Epithelial cell of proximal tubule (primary cell): ENCODE measurements around the gene TMEM213. TPM values are rescaled to one million over a fixed set of nuclear protein-coding genes. Genes with fewer than 3 reads are reported as not detected.

Experiments used
- DNase-seq: peaks from one replicate; pipeline ENCODE4 v3.0.0-alpha.2; 2011; ENCODE audit warnings: low read depth
- H3K4me3 ChIP-seq: 2 replicates; pipeline ENCODE4 v1.5.1; 2011; ENCODE audit warnings: low read depth, mild to moderate bottlenecking, low read length
- total RNA-seq: library from RNA; depleted of rRNA; stranded (reverse); fragments of >200 nt; gene quantifications from 2 replicates; pipeline ENCODE4 v1.2.3, GENCODE V29; 2015
- TF ChIP-seq, protein P1 (sequence below): conservative IDR thresholded peaks from 2 replicates; pipeline ENCODE4 v1.5.1; 2012; ENCODE audit warnings: low read depth, mild to moderate bottlenecking, low read length

TMEM213 gene
- total RNA-seq, 1 donor from 2014 or later = not detected

DNA sequence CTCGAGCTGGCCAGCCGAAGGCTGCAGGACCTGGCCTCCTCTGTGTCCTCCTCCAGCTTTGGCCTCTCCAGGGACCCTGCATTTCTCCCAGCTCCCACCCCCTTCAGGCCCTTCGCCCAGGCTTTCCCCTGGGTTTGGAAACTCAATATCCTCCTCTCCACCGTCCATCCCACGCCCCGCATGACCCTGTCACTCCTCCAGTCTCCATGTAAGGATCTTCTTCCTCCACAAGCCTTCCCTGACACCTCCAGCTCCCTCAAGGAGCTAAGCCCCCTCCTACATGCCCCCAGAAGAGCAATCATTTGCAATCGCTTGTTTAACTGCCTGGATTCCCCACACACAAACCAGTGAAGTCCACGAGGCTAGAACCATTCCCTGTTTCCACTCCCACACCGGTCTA lies 24.6 kb upstream of the TMEM213 start:
- H3K4me3 ChIP-seq = no peak overlapping the region
- no peak for DNase-seq
- TF ChIP-seq, protein P1, sequence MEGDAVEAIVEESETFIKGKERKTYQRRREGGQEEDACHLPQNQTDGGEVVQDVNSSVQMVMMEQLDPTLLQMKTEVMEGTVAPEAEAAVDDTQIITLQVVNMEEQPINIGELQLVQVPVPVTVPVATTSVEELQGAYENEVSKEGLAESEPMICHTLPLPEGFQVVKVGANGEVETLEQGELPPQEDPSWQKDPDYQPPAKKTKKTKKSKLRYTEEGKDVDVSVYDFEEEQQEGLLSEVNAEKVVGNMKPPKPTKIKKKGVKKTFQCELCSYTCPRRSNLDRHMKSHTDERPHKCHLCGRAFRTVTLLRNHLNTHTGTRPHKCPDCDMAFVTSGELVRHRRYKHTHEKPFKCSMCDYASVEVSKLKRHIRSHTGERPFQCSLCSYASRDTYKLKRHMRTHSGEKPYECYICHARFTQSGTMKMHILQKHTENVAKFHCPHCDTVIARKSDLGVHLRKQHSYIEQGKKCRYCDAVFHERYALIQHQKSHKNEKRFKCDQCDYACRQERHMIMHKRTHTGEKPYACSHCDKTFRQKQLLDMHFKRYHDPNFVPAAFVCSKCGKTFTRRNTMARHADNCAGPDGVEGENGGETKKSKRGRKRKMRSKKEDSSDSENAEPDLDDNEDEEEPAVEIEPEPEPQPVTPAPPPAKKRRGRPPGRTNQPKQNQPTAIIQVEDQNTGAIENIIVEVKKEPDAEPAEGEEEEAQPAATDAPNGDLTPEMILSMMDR = no peak

DNA sequence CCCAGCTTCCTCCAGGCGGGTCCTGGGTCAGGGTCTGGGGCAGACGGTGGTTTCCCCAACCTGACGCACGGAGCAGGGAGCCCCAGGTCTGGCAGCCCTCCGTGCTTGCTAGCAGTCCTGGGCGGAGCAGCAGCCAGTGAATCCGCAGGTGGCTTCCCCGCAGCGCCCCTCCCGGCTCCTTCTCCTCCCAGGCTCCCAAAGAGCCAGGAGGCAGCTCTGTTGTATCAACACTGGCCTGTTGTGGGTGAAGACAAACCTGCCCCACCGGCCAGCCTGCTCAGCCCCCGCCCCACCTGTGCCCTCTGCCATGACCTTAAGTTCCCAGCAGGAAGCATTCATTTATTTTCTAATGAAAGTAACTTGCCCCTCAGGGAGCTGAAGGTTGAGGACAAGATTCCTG lies 24.0 kb upstream of the TMEM213 start:
- no peak for DNase-seq
- TF ChIP-seq, protein P1 = no peak
- no peak overlapping the region for H3K4me3 ChIP-seq

DNA sequence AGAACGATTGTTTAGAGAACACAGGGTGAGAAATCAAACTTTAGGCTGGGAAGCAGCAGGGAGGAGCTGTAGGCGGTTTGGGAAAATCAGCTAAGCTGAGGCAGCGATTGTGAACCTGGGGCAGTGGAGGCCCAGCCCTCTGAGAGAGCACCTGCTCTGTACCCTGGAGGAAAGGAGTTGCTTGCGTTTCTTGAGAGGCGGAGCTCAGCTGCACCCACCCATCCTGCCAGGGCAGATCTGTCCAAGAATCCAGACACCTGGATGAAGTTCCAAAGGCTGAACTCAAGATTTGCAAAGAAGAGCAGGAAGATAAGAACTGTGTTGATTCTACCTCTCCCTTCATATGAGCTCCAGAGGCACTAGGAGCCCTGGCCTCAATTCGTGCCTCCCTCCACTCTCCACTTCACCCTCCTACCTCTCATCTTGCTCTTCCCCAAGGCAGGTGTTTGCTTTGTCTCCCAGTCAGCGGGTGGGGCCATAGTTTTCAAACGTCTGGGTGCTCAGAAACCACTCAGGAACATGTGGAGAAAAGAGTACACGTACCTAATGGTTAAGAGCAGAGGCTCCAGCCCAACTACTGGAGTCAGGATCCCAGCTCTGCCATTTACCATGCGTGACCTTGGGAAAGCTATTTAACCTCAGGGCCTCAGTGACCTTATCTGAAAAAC lies 21.5 kb upstream of the TMEM213 start:
- TF ChIP-seq, protein P1 = no peak
- no peak for DNase-seq
- H3K4me3 ChIP-seq = no peak overlapping the region

DNA sequence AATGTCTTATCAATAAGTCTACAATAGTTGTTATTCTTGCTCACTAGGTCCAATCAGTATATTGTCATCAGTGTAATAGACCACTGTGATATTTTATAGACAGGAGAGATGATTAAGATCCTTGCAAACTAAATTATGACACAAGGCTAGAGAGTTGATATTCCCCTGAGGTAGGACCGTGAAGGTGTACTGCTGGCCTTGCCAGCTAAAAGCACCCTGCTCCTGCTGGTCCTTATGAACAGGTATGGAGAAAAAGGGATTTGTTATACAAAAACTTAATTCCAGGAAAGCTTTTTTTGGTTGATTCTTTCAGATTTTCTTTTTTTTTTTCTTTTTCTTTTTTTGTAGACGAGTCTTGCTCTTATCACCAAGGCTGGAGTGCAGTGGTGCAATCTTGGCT lies 16.8 kb upstream of the TMEM213 start:
- TF ChIP-seq, protein P1 = no peak
- no peak for DNase-seq
- H3K4me3 ChIP-seq = no peak overlapping the region

DNA sequence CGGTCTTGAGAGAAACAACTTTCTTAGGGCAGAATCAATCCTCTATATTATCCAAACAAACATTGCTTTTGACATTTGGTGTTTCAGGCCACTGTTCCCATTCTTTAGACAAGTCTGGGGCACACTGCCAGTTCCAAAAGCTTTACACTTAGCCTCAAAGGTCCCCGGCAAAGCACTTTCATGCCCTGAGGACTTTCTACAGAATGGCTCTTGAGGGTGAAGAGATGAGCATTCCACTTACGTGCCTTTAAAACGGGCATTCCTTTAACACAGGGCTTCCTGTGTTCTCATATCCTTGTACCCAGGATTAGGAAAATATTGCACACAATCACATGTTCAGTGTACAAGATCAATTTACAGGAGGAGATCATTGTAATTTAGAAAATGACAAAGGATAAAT lies 13.1 kb upstream of the TMEM213 start:
- TF ChIP-seq, protein P1 = no peak
- DNase-seq = no peak
- no peak overlapping the region for H3K4me3 ChIP-seq

DNA sequence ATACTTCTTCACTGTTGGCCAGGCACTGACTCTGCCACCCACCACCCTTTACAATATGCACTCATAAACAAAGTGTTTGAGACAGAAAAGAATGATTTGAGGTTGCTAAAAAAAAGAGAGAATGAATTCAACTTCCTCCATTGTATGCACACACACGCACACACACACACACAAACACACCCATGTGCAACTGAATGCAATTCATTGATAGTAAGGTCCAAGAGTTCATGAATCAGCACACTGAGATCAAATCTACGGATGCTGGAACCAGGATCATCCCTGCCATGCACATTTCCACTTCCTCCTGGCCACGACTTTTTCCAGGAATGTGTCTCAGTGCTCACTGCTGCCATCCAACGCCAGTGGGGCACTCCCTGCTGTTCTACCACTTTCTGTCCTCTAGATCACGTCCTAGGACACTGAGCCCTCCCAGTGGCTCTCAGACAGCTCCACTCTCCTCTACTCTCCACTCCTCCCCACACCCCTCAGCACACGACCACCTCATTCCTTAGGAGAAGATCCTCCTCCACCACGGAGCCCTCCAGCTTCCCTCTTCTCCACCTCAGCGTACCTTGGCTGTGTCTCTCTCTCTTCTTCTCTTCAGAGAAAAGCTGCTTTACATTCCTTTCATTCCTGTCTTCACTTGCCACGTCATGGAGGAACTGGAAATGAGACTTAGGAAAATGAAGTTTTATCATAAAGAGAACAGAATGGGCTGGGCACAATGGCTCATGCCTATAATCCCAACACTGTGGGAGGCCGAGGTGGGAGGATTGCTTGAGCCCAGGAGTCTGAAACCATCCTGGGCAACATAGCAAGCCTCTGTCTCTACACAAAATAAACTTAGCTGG lies 12.0 kb upstream of the TMEM213 start:
- no peak overlapping the region for H3K4me3 ChIP-seq
- DNase-seq = no peak
- TF ChIP-seq, protein P1 = peak; percentile 16
